ACC112 (cell line): ENCODE results near the gene GATA1.

Source experiments
- H2AFZ ChIP-seq: fragments of 200-600 bp; sonication (generic); one replicate; pipeline ENCODE4 v1.6.0; 2017; ENCODE audit warnings: antibody characterized with exemption, low read length; ENCODE audit not compliant: unreplicated experiment
- H3K27ac ChIP-seq: fragments of 200-600 bp; sonication (generic); 2 replicates; pipeline ENCODE4 v1.5.1; 2014; ENCODE audit warnings: low read depth, mild to moderate bottlenecking, antibody characterized with exemption, low read length, moderate library complexity
- H3K27me3 ChIP-seq: fragments of 200-600 bp; sonication (generic); 2 replicates; pipeline ENCODE4 v1.6.1; 2014; ENCODE audit warnings: mild to moderate bottlenecking, antibody characterized with exemption, low read length, moderate library complexity, mixed read lengths; ENCODE audit not compliant: insufficient read depth
- H3K36me3 ChIP-seq: fragments of 200-600 bp; sonication (generic); 2 replicates; pipeline ENCODE4 v1.6.1; 2016; ENCODE audit warnings: mild to moderate bottlenecking, antibody characterized with exemption, low read length, moderate library complexity, mixed read lengths; ENCODE audit not compliant: insufficient read depth
- H3K4me1 ChIP-seq: fragments of 200-600 bp; sonication (generic); one replicate; pipeline ENCODE4 v1.6.1; 2016; ENCODE audit warnings: low read length, mixed read lengths; ENCODE audit not compliant: insufficient read depth, unreplicated experiment, control insufficient read depth
- H3K4me3 ChIP-seq: fragments of 200-600 bp; sonication (generic); 2 replicates; pipeline ENCODE4 v1.5.1; 2014; ENCODE audit warnings: mild to moderate bottlenecking, low read depth, low read length
- H3K79me2 ChIP-seq: fragments of 200-600 bp; sonication (generic); one replicate; pipeline ENCODE4 v1.6.0; 2016; ENCODE audit warnings: low read length; ENCODE audit not compliant: control insufficient read depth, unreplicated experiment, insufficient read depth

GATA1 gene

DNA sequence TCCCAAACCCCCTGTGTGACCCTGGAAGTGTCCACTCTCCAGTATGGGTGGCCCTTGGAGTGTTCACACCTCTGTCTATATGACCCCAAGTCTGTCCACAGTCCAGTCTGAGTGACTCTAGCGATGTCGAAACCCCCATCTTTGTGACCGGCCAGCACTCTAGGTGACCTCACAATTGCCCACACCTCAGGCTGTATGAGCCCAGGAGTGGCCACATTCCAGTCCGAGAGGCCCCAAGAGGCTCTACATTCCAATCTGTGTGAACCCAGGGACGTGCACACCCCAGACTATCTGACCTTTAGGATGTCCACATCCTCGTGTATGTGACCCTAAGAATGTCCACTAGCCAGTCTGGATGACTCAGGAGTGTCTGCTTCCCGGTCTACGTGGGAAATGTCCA lies 32.2 kb upstream of the GATA1 start:
- Histone ChIP-seq H3K36me3 (no peaks in the 10 kb centered on the region), H2AFZ (no peak overlapping the region), H3K4me3 (no peak overlapping the region), H3K4me1 (no peaks in the 10 kb centered on the region), H3K27me3 (no peaks in the 10 kb centered on the region), H3K79me2 (no peaks in the 10 kb centered on the region), H3K27ac (no peak overlapping the region)

- no peak within 1 kb of the TSS for H3K27ac ChIP-seq
- no peaks in the 10 kb centered on the region for H3K36me3 ChIP-seq
- no peak within 1 kb of the TSS for H2AFZ ChIP-seq
Observed at GRCh38 chrX:48761674-48762471, 24.5 kb upstream of the GATA1 start, which contains the start of gene GLOD5. Gene GLOD5, plus strand, starts transcription at chrX:48761747. Its CDS starts 44 bp downstream, at chrX:48761791.

DNA sequence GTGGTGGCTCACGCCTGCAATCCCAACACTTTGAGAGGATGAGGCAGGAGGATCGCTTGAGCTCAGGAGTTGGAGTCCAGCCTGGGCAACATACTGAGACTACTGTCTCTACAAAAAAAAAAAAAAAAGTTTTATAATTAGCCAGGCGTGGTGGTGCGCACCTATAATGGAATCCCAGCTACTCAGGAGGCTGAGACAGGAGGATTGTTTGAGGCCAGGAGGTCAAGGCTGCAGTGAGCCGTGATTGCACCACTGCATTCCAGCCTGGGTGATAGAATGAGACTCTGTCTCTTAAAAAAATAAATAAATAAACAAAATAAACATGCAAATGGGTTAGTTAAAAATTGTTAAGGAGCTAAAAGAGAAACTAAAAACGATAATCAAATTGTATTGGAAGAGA lies 17.2 kb upstream of the GATA1 start:
- Histone ChIP-seq H3K27ac (no peak overlapping the region), H3K4me3 (no peak overlapping the region), H3K79me2 (no peaks in the 10 kb centered on the region), H3K27me3 (no peaks in the 10 kb centered on the region; the same call in 1 of the 2 replicates), H3K36me3 (no peaks in the 10 kb centered on the region), H2AFZ (no peak overlapping the region), H3K4me1 (no peaks in the 10 kb centered on the region)

More at GRCh38 chrX:48761674-48762471, 24.5 kb upstream of the GATA1 start, which contains the start of gene GLOD5:
- H3K4me1 ChIP-seq: no peaks in the 10 kb centered on the region
- H3K79me2 ChIP-seq: no peaks in the 10 kb centered on the region
- H3K4me3 ChIP-seq: no peak within 1 kb of the TSS
- peaks cover 5% of the 10 kb centered on the region; the same call in 1 of the 2 replicates for H3K27me3 ChIP-seq

DNA sequence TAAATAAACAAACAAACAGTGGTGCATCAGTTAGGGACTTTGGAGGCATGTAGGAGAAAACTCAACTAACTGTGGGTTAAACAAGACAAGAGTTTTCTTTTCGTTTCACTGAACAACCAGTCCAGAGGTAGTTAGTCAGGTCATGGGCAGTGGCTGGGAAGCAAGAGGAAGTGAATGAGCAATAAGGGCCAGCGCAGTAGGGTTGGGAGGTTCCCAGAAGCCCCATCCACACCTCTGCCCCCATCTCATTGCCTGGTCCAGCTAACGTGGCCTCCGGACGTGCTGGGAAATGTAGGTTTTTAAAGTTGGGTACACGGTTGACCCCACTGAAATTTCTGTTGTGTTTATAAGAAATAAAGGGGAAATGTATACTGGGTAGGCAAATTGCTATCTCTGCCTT lies 16.1 kb upstream of the GATA1 start:
- Histone ChIP-seq H3K36me3 (no peaks in the 10 kb centered on the region), H3K27me3 (no peaks in the 10 kb centered on the region; the same call in 1 of the 2 replicates), H3K4me1 (no peaks in the 10 kb centered on the region), H3K4me3 (no peak overlapping the region), H2AFZ (no peak overlapping the region), H3K79me2 (no peaks in the 10 kb centered on the region), H3K27ac (no peak overlapping the region)

DNA sequence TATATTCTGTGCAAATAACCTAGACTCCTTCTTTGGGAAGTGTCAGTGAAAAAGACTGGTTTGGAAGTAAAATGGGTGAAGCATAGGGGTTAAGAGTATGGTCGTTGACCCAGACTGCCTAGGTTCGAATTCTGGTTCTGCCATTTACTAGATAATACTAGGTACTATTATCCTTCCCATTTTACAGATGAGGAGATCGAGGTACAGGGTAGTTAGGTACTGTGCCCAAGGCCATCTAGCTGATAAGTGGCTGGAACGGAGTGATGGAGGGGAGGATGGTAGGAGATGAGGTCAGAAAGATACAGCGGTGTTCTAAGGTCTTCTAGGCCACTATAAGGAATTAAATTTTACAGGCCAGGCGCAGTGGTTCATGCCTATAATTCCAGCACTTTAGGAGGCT lies 13.8 kb upstream of the GATA1 start:
- no peaks in the 10 kb centered on the region for H3K36me3 ChIP-seq
- H3K4me1 ChIP-seq: no peaks in the 10 kb centered on the region
- H3K27me3 ChIP-seq: peaks cover 11% of the 10 kb centered on the region; the same call in 1 of the 2 replicates
- H3K4me3 ChIP-seq: no peak overlapping the region
- H3K79me2 ChIP-seq: no peaks in the 10 kb centered on the region
- H3K27ac ChIP-seq: no peak overlapping the region
- H2AFZ ChIP-seq: no peak overlapping the region

DNA sequence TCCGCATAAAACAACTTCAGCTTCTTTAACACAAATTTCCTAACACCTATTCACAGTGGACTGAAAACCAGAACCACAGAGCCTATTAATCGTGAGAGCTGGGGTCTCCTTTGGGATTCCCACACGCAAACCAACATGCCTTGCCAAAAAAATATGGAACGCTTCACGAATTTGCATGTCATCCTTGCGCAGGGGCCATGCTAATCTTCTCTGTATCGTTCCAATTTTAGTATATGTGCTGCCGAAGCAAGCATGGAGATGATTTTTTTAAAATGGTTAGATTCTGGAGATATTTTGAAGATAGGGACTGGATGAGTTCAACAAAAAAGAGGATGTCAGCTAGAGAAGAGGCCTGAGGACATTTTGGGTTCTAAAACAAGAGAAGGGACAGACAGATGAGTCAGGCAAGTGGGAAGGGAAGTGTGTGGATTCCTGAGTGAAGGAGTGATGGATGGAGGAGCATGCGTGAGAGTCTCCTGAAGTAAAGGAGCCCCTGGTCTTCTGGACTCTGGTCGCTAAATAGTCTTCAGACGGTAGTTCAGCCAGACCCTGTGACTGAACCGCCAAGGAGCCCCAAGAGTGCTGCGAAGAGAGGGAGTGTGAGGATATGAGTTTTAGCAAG lies 9.5 kb upstream of the GATA1 start:
- Histone ChIP-seq H3K36me3 (no peaks in the 10 kb centered on the region), H3K27me3 (peaks cover 31% of the 10 kb centered on the region; the same call in 1 of the 2 replicates), H2AFZ (no peak overlapping the region), H3K4me3 (no peak overlapping the region), H3K79me2 (no peaks in the 10 kb centered on the region), H3K27ac (no peak overlapping the region), H3K4me1 (no peaks in the 10 kb centered on the region)

GRCh38 chrX:48779399-48779798 lies 7.0 kb upstream of the GATA1 start:
- H3K27me3 ChIP-seq: peaks cover 31% of the 10 kb centered on the region; the same call in 1 of the 2 replicates
- H3K4me3 ChIP-seq: no peak overlapping the region
- no peaks in the 10 kb centered on the region for H3K79me2 ChIP-seq
- no peak overlapping the region for H2AFZ ChIP-seq
- H3K27ac ChIP-seq: no peak overlapping the region
- H3K4me1 ChIP-seq: no peaks in the 10 kb centered on the region
- no peaks in the 10 kb centered on the region for H3K36me3 ChIP-seq

DNA sequence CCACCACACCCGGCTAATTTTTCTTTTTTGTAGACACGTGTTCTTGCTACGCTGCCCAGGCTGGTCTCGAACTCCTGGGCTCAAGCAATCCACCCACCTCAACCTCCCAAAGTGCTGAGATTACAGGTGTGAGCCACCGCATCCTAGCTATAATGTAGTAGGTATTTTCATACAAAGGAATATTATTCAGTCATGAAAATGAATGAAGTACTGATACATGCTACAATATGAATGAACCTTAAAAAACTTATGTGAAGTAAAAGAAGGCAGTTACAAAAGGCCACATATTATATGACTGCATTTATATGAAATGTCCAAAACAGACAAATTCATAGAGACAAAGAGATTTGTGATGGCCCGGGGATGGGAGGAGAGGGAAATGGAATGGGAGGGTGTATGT lies 4.7 kb upstream of the GATA1 start:
- Histone ChIP-seq H3K27ac (no peak overlapping the region), H3K27me3 (peaks cover 31% of the 10 kb centered on the region; the same call in 1 of the 2 replicates), H3K79me2 (no peaks in the 10 kb centered on the region), H3K36me3 (no peaks in the 10 kb centered on the region), H2AFZ (no peak overlapping the region), H3K4me3 (no peak overlapping the region), H3K4me1 (no peaks in the 10 kb centered on the region)

DNA sequence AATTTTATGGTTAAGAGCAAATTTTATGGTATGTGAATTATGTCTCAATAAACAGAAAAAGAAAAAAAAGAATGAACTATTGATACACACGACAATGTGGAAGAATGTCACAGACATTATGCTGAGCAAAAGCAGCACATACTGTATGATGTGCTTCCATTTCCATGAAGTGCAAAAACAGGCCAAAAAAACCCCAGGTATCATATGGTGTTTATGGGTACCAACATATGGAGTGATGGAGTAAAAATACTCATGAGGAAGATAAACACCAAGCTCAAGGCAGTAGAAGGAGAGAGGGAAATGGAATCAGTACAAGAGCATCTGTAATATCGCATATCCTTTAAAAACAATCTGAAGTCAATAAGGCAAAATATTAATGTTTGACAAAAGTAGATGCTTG lies 4.2 kb upstream of the GATA1 start:
- H2AFZ ChIP-seq: no peak overlapping the region
- H3K4me1 ChIP-seq: no peaks in the 10 kb centered on the region
- H3K4me3 ChIP-seq: no peak overlapping the region

GRCh38 chrX:48782795-48783194 lies 3.6 kb upstream of the GATA1 start:
- H2AFZ ChIP-seq: no peak overlapping the region
- no peak overlapping the region for H3K27ac ChIP-seq
- H3K79me2 ChIP-seq: no peaks in the 10 kb centered on the region
- H3K27me3 ChIP-seq: peaks cover 28% of the 10 kb centered on the region
- H3K4me1 ChIP-seq: no peaks in the 10 kb centered on the region
- H3K36me3 ChIP-seq: no peaks in the 10 kb centered on the region
- H3K4me3 ChIP-seq: no peak overlapping the region

More for the DNA sequence above, 4.2 kb upstream of the GATA1 start:
- Histone ChIP-seq H3K27ac (no peak overlapping the region), H3K36me3 (no peaks in the 10 kb centered on the region), H3K79me2 (no peaks in the 10 kb centered on the region), H3K27me3 (peaks cover 31% of the 10 kb centered on the region; the same call in 1 of the 2 replicates)

GRCh38 chrX:48784726-48785125 lies 1.7 kb upstream of the GATA1 start:
- H3K36me3 ChIP-seq: no peaks in the 10 kb centered on the region
- no peaks in the 10 kb centered on the region for H3K79me2 ChIP-seq
- H3K27ac ChIP-seq: no peak overlapping the region
- no peaks in the 10 kb centered on the region for H3K4me1 ChIP-seq
- H2AFZ ChIP-seq: no peak overlapping the region
- H3K4me3 ChIP-seq: no peak overlapping the region
- peaks cover 10% of the 10 kb centered on the region; the same call in 1 of the 2 replicates for H3K27me3 ChIP-seq
